OCI-LY1 (cell line): ENCODE data around the gene FAM168A.

ENCODE experiments used
- H2AFZ ChIP-seq: fragments of 200-600 bp; sonication (generic), shearing (Covaris generic); 2 replicates; pipeline ENCODE4 v1.6.0; 2014; ENCODE audit warnings: antibody characterized with exemption, mild to moderate bottlenecking, low read length
- H3F3A ChIP-seq: fragments of 200-600 bp; sonication (generic), shearing (Covaris generic); 2 replicates; pipeline ENCODE4 v1.6.0; 2014; ENCODE audit warnings: mild to moderate bottlenecking, antibody characterized with exemption, low read length, moderate library complexity; ENCODE audit not compliant: insufficient read depth
- H3K27ac ChIP-seq: fragments of 200-600 bp; sonication (generic); 2 replicates; pipeline ENCODE4 v1.5.1; 2014; ENCODE audit warnings: low read length, mixed run types, mild to moderate bottlenecking, low read depth; ENCODE audit not compliant: poor library complexity, severe bottlenecking
- H3K27me3 ChIP-seq: fragments of 200-600 bp; sonication (generic); 2 replicates; pipeline ENCODE4 v1.6.0; 2014; ENCODE audit warnings: antibody characterized with exemption, mild to moderate bottlenecking, low read length, moderate library complexity; ENCODE audit not compliant: insufficient read depth
- H3K36me3 ChIP-seq: fragments of 200-600 bp; sonication (generic); 2 replicates; pipeline ENCODE4 v1.6.1; 2014; ENCODE audit warnings: mild to moderate bottlenecking, antibody characterized with exemption, low read length, moderate library complexity, mixed read lengths; ENCODE audit not compliant: insufficient read depth
- H3K4me1 ChIP-seq: fragments of 200-600 bp; sonication (generic); 2 replicates; pipeline ENCODE4 v1.5.1; 2014; ENCODE audit warnings: mild to moderate bottlenecking, low read length, moderate library complexity; ENCODE audit not compliant: insufficient read depth, severe bottlenecking
- H3K4me2 ChIP-seq: fragments of 200-600 bp; sonication (generic), shearing (Covaris generic); 2 replicates; pipeline ENCODE4 v1.6.1; 2014; ENCODE audit warnings: low read length
- H3K4me3 ChIP-seq: fragments of 200-600 bp; sonication (generic); 2 replicates; pipeline ENCODE4 v1.5.1; 2014; ENCODE audit warnings: low read length, low read depth, mild to moderate bottlenecking, mixed read lengths; ENCODE audit not compliant: poor library complexity, severe bottlenecking
- H3K79me2 ChIP-seq: fragments of 200-600 bp; shearing (Covaris generic); 2 replicates; pipeline ENCODE4 v1.6.1; 2016; ENCODE audit warnings: mixed run types, low read length, mixed read lengths; ENCODE audit not compliant: insufficient read depth
- H3K9ac ChIP-seq: fragments of 200-600 bp; sonication (generic), shearing (Covaris generic); 2 replicates; pipeline ENCODE4 v1.6.1; 2014; ENCODE audit warnings: mild to moderate bottlenecking, low read length, mixed read lengths
- H3K9me2 ChIP-seq: fragments of 200-600 bp; sonication (generic), shearing (Covaris generic); 2 replicates; pipeline ENCODE4 v1.6.1; 2014; ENCODE audit warnings: low read depth, mild to moderate bottlenecking, low read length, mixed read lengths
- H3K9me3 ChIP-seq: fragments of 200-600 bp; shearing (Covaris generic); 2 replicates; pipeline ENCODE4 v1.6.1; 2014; ENCODE audit warnings: low read length, mixed read lengths
- H4K20me1 ChIP-seq: fragments of 200-600 bp; sonication (generic), shearing (Covaris generic); 2 replicates; pipeline ENCODE4 v1.6.0; 2016; ENCODE audit warnings: mild to moderate bottlenecking, low read length; ENCODE audit not compliant: insufficient read depth
- EZH2 ChIP-seq: fragments of 200-600 bp; sonication (generic), shearing (Covaris generic); IDR thresholded peaks from 2 replicates; pipeline ENCODE4 v1.8.0; 2017; ENCODE audit warnings: borderline replicate concordance, mixed run types, mild to moderate bottlenecking, antibody characterized with exemption, low read length, moderate library complexity, mixed read lengths
- TF ChIP-seq, protein P1 (sequence below): fragments of 200-600 bp; sonication (generic), shearing (Covaris generic); IDR thresholded peaks from 2 replicates; pipeline ENCODE4 v1.5.1; 2017; ENCODE audit warnings: mild to moderate bottlenecking, antibody characterized with exemption, low read length, moderate library complexity, mixed read lengths

Gene FAM168A

DNA sequence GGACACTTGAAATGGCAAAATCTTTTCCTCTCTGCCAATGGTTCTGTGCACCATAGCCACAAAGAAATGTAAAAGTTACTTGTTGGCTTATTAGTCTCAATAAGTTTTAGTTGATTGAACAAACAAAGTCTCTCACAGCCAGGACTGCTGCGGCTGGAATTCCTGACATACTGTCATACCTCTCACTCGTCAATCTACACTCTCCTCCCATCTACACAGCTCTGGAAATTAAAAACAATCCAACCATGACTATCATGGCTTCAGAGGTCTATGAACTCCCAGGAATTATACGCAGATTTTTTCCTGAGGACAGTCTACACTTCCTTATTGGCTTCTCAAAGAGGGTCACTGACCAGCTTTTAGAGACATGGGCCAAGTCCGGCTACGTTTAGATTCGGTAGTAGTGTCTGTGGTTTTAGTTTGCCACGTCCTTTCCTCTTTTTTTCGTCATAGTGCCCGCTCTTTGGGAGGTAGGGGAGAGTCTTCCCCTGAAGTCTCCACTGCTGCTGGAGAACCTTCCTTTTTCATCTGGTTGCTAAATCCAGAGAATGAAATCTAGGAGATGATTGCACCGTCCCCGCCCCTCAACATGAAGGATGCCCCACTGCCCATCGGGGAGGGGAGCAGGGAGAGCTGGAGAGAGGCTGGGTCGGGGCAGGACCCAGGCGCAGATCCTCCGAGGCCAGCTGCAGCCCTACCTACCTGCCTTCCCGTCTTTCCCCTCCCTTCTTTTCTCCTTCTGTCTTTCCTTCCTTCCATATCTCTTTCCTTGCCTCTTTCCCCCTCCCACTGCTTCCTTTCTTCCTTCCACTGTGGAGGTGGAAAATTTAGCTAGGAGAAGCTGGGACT is 47.4 kb upstream of the FAM168A start:
- H3K9ac ChIP-seq, result no peak overlapping the region

DNA sequence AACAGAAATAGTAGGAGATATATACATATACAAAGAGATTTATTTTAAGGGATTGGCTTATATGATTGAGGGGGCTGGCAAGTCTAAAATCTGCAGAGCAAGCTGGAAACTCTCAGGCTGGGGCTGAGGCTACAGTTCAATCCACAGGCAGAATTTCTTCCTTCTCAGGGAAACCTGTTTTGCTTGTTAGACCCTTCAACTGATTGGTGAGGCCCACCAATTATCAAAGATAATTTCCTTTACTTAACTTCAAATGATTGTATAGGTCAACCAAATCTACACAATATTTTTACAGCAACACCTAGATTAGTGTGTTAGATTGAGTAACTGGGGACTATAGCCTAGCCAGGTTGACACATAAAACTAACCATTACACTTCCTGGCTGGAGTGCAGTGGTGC is 43.8 kb upstream of the FAM168A start:
- Histone ChIP-seq H3K4me1 (peaks cover 5% of the 10 kb centered on the region), H3K9me3 (no peaks in the 10 kb centered on the region), H3K9me2 (no peaks in the 10 kb centered on the region), H3K36me3 (no peaks in the 10 kb centered on the region), H3K27me3 (peaks cover 7% of the 10 kb centered on the region; the same call in 1 of the 2 replicates), H3K79me2 (no peaks in the 10 kb centered on the region), H3K27ac (no peak overlapping the region), H3K4me2 (no peak overlapping the region), H3K9ac (no peak overlapping the region), H4K20me1 (no peaks in the 10 kb centered on the region), H3K4me3 (no peak overlapping the region), H3F3A (no peaks in the 10 kb centered on the region), H2AFZ (no peak overlapping the region)
- TF ChIP-seq, protein P1, sequence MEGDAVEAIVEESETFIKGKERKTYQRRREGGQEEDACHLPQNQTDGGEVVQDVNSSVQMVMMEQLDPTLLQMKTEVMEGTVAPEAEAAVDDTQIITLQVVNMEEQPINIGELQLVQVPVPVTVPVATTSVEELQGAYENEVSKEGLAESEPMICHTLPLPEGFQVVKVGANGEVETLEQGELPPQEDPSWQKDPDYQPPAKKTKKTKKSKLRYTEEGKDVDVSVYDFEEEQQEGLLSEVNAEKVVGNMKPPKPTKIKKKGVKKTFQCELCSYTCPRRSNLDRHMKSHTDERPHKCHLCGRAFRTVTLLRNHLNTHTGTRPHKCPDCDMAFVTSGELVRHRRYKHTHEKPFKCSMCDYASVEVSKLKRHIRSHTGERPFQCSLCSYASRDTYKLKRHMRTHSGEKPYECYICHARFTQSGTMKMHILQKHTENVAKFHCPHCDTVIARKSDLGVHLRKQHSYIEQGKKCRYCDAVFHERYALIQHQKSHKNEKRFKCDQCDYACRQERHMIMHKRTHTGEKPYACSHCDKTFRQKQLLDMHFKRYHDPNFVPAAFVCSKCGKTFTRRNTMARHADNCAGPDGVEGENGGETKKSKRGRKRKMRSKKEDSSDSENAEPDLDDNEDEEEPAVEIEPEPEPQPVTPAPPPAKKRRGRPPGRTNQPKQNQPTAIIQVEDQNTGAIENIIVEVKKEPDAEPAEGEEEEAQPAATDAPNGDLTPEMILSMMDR, result no peak
- TF ChIP-seq EZH2, result no peak

More for the DNA sequence above, 47.4 kb upstream of the FAM168A start:
- TF ChIP-seq, protein P1, result no peak
- no peak for TF ChIP-seq EZH2
- Histone ChIP-seq H3F3A (no peaks in the 10 kb centered on the region), H3K27ac (no peak overlapping the region), H3K4me2 (no peak overlapping the region), H4K20me1 (no peaks in the 10 kb centered on the region), H3K9me3 (no peaks in the 10 kb centered on the region), H2AFZ (no peak overlapping the region), H3K4me3 (no peak overlapping the region), H3K9me2 (no peaks in the 10 kb centered on the region), H3K4me1 (peaks cover 19% of the 10 kb centered on the region), H3K79me2 (no peaks in the 10 kb centered on the region), H3K27me3 (peaks cover 12% of the 10 kb centered on the region), H3K36me3 (no peaks in the 10 kb centered on the region)

DNA sequence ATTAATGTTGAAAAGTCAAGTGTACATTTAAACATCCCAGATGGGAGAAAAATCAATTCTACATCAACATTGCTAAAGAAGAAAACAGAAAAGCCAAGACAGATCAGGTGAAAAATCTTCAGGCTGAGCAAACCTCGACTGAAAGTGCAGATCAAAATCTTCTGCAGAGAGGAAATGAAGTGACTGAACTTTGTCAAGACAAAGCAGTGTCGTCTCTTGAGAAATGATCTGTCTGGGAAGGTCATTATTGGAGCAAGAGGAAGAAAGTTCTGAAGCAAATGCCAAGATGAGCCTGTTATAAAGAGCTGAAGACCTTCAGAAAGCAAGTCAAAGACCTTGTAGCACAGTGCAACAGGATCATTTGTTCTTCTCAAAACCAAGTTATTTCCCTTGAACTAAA is 42.7 kb upstream of the FAM168A start:
- Histone ChIP-seq H3K36me3 (no peaks in the 10 kb centered on the region), H3K9ac (no peak overlapping the region), H3K4me1 (no peaks in the 10 kb centered on the region), H3K27ac (no peak overlapping the region), H3K4me2 (no peak overlapping the region), H4K20me1 (no peaks in the 10 kb centered on the region), H2AFZ (no peak overlapping the region), H3F3A (no peaks in the 10 kb centered on the region), H3K9me3 (no peaks in the 10 kb centered on the region), H3K4me3 (no peak overlapping the region), H3K27me3 (peaks cover 3% of the 10 kb centered on the region; the same call in 1 of the 2 replicates), H3K79me2 (no peaks in the 10 kb centered on the region), H3K9me2 (no peaks in the 10 kb centered on the region)
- TF ChIP-seq, protein P1, result no peak
